ENCODE data around the gene GADD45G.

GADD45G gene

GRCh38 chr9:89617978-89618377, 13.2 kb downstream of the GADD45G start:
- DNase-seq (ENCODE audit: low read depth) = no peak
- TF ChIP-seq, protein P1, sequence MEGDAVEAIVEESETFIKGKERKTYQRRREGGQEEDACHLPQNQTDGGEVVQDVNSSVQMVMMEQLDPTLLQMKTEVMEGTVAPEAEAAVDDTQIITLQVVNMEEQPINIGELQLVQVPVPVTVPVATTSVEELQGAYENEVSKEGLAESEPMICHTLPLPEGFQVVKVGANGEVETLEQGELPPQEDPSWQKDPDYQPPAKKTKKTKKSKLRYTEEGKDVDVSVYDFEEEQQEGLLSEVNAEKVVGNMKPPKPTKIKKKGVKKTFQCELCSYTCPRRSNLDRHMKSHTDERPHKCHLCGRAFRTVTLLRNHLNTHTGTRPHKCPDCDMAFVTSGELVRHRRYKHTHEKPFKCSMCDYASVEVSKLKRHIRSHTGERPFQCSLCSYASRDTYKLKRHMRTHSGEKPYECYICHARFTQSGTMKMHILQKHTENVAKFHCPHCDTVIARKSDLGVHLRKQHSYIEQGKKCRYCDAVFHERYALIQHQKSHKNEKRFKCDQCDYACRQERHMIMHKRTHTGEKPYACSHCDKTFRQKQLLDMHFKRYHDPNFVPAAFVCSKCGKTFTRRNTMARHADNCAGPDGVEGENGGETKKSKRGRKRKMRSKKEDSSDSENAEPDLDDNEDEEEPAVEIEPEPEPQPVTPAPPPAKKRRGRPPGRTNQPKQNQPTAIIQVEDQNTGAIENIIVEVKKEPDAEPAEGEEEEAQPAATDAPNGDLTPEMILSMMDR (IDR thresholded peaks at IDR 0.05; ENCODE audit: low read length, missing control alignments) = no peak

GRCh38 chr9:89619019-89619418, 14.2 kb downstream of the GADD45G start:
- DNase-seq (ENCODE audit: low read depth) = no peak
- no peak overlapping the region for H3K4me3 ChIP-seq (replicated peaks; ENCODE audit: low read depth, low read length)
- TF ChIP-seq, protein P1 (IDR thresholded peaks at IDR 0.05; ENCODE audit: low read length, missing control alignments) = no peak

More at GRCh38 chr9:89617978-89618377, 13.2 kb downstream of the GADD45G start:
- no peak overlapping the region for H3K4me3 ChIP-seq (replicated peaks; ENCODE audit: low read depth, low read length)

- TF ChIP-seq, protein P1 (IDR thresholded peaks at IDR 0.05; ENCODE audit: low read length, missing control alignments) = no peak
- H3K4me3 ChIP-seq (replicated peaks; ENCODE audit: low read depth, low read length) = no peak overlapping the region
- no peak for DNase-seq (ENCODE audit: low read depth)
These were observed 14.8 kb downstream of the GADD45G start for GRCh38 chr9:89619424-89620138.

DNA sequence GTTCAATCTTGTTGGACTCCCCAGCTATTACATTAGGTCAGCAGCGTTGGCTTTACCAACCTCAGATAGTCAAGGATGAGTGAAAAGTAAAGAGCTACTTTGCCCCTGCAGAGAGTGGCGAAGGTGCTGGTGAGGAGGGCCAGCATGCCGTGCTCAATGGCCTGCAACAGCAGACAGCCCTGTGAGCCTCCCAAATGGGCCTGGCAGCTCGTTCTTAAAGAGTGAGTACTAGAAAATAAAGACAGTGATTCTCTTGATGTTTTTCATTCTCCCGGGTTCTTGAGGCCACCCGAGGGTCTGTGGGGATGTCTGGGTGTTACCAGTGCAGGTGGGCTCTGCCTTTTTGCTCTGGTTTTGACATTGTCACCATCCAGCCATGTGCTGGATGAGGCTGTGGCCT, 16.2 kb downstream of the GADD45G start:
- no peak for DNase-seq (ENCODE audit: low read depth)
- TF ChIP-seq, protein P1 (IDR thresholded peaks at IDR 0.05; ENCODE audit: low read length, missing control alignments) = no peak
- no peak overlapping the region for H3K4me3 ChIP-seq (replicated peaks; ENCODE audit: low read depth, low read length)

GRCh38 chr9:89621676-89622075, 16.9 kb downstream of the GADD45G start:
- DNase-seq (ENCODE audit: low read depth) = no peak
- TF ChIP-seq, protein P1 (IDR thresholded peaks at IDR 0.05; ENCODE audit: low read length, missing control alignments) = no peak
- no peak overlapping the region for H3K4me3 ChIP-seq (replicated peaks; ENCODE audit: low read depth, low read length)

GRCh38 chr9:89622933-89623861, 18.4 kb downstream of the GADD45G start:
- no peak for DNase-seq (ENCODE audit: low read depth)
- TF ChIP-seq, protein P1 (IDR thresholded peaks at IDR 0.05; ENCODE audit: low read length, missing control alignments) = no peak
- no peak overlapping the region for H3K4me3 ChIP-seq (replicated peaks; ENCODE audit: low read depth, low read length)

Measured in fibroblast of pulmonary artery (primary cell).